Type B pancreatic cell (in vitro differentiated cells): ENCODE measurements around the gene CACUL1. TPM values are rescaled to one million over a fixed set of nuclear protein-coding genes. Genes with fewer than 3 reads are reported as not detected.
"Not testable (repeated sequence)": the region's sequence is repeated elsewhere in the genome, so short reads cannot be mapped to it uniquely, and the experiment has no call there.

Experiments used
- DNase-seq: peaks from one replicate; pipeline ENCODE4 v3.0.0; 2021; ENCODE audit warnings: mixed read lengths; ENCODE audit not compliant: unreplicated experiment; ENCODE audit errors: extremely low spot score
- H3K27ac Mint-ChIP-seq: 2 replicates; pipeline ENCODE4 v1.8.0; 2021; ENCODE audit warnings: mild to moderate bottlenecking, mixed read lengths
- H3K27me3 Mint-ChIP-seq: 2 replicates; pipeline ENCODE4 v1.8.0; 2021; ENCODE audit warnings: mixed read lengths
- H3K36me3 Mint-ChIP-seq: 2 replicates; pipeline ENCODE4 v1.8.0; 2021; ENCODE audit warnings: mixed read lengths
- H3K4me1 Mint-ChIP-seq: one replicate; pipeline ENCODE4 v1.8.0; 2021; ENCODE audit warnings: mixed read lengths; ENCODE audit not compliant: unreplicated experiment
- H3K4me3 Mint-ChIP-seq: 2 replicates; pipeline ENCODE4 v1.8.0; 2021; ENCODE audit warnings: mild to moderate bottlenecking, mixed read lengths
- H3K9me3 Mint-ChIP-seq: 2 replicates; pipeline ENCODE4 v1.8.0; 2021; ENCODE audit warnings: mixed read lengths
- CTCF ChIP-seq: fragments of 200-600 bp; sonication (generic); conservative IDR thresholded peaks from 2 replicates; pipeline ENCODE4 v1.5.0; 2021; ENCODE audit warnings: antibody characterized with exemption, mild to moderate bottlenecking
- total RNA-seq: library from RNA; stranded (reverse); gene quantifications from 2 replicates; pipeline ENCODE4 v1.2.1, GENCODE V29; 2021; ENCODE audit warnings: low replicate concordance

CACUL1 gene
- total RNA-seq, 1 donor from 2014 or later = 42.9 TPM

- peaks cover 25% of the 10 kb centered on the region for H3K27me3 Mint-ChIP-seq
- TF ChIP-seq CTCF = no peak
- H3K27ac Mint-ChIP-seq = no peak overlapping the region
- DNase-seq = no peak
- H3K9me3 Mint-ChIP-seq = peaks cover 6% of the 10 kb centered on the region
- H3K4me3 Mint-ChIP-seq = no peak overlapping the region
- peaks cover 4% of the 10 kb centered on the region for H3K4me1 Mint-ChIP-seq
- no peaks in the 10 kb centered on the region for H3K36me3 Mint-ChIP-seq
These were observed 90.4 kb downstream of the CACUL1 start for GRCh38 chr10:118664321-118664720.

GRCh38 chr10:118663176-118663575 lies 91.6 kb downstream of the CACUL1 start:
- peaks cover 6% of the 10 kb centered on the region for H3K9me3 Mint-ChIP-seq
- no peaks in the 10 kb centered on the region for H3K36me3 Mint-ChIP-seq
- H3K4me1 Mint-ChIP-seq = no peaks in the 10 kb centered on the region
- DNase-seq = no peak
- peaks cover 25% of the 10 kb centered on the region for H3K27me3 Mint-ChIP-seq
- H3K27ac Mint-ChIP-seq = no peak overlapping the region
- no peak overlapping the region for H3K4me3 Mint-ChIP-seq
- TF ChIP-seq CTCF = no peak

DNA sequence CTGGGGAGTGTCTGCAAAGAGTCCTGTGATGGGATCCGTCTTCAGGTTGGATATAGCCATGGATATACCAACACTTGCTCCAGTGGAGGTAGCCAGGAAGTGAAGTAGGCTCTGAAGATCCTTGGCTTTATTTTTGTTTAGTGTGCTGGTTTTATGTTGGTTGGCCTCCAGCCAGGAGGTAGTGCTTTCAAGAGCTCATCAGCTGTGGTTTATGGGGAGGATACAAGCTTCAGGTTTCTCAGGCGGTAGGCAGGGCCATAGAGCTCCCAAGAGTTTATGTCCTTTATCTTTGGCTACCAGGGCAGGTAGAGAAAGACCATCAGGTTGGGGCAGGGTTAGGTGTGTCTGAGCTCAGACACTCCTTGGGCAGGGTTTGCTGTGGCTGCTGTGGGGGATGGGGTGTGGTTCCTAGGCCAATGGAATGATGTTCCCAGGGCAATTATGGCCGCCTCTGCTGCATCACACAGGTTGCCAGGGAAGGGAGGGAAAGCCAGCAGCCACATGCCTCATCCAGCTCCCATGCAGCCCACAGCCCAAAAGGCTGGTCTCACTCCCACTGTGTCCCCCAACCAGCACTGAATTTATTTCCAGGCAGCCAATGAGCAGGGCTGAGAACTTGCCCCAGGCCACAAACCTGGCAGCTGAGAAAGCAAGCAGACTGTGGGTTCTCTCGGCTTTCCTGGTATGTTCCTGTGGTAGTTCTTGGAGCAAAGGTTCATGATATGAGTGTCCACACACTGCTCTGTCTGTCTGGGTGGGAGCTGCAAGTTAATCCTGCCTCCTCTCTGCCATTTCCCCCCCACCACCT lies 92.3 kb downstream of the CACUL1 start:
- TF ChIP-seq CTCF = no peak
- H3K27ac Mint-ChIP-seq = no peak overlapping the region
- H3K4me3 Mint-ChIP-seq = no peak overlapping the region
- no peaks in the 10 kb centered on the region for H3K4me1 Mint-ChIP-seq
- H3K9me3 Mint-ChIP-seq = peaks cover 6% of the 10 kb centered on the region
- peaks cover 26% of the 10 kb centered on the region for H3K27me3 Mint-ChIP-seq
- no peaks in the 10 kb centered on the region for H3K36me3 Mint-ChIP-seq
- no peak for DNase-seq

GRCh38 chr10:118658762-118659161 lies 96.0 kb downstream of the CACUL1 start:
- Mint-ChIP-seq H3K4me1 (no peaks in the 10 kb centered on the region), H3K9me3 (peaks cover 6% of the 10 kb centered on the region), H3K27me3 (peaks cover 38% of the 10 kb centered on the region), H3K4me3 (no peak overlapping the region), H3K27ac (no peak overlapping the region), H3K36me3 (no peaks in the 10 kb centered on the region)
- TF ChIP-seq CTCF = no peak
- DNase-seq = no peak

GRCh38 chr10:118658168-118658567 lies 96.6 kb downstream of the CACUL1 start:
- not testable (repeated sequence) for H3K27ac Mint-ChIP-seq, H3K4me1 Mint-ChIP-seq, DNase-seq, H3K36me3 Mint-ChIP-seq, H3K4me3 Mint-ChIP-seq, H3K9me3 Mint-ChIP-seq
- H3K27me3 Mint-ChIP-seq = peaks cover 40% of the 10 kb centered on the region

DNA sequence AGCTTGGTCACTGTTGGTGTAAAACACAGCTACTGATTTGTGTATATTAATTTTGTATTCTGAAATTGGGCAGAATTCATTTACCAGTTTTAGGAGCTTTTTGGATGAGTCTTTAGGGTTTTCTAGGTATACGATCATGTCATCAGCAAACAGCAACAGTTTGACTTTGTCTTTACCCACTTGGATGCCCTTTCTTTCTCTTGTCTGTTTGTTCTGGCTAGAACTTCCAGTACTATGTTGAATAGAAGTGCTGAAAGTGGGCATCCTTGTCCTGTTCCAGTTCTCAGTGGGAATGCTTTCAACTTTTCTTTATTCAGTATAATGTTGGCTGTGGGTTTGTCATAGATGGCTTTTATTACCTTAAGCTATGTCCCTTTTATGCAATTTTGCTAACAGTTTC lies 109.5 kb downstream of the CACUL1 start:
- H3K27ac Mint-ChIP-seq, H3K9me3 Mint-ChIP-seq, H3K4me3 Mint-ChIP-seq, DNase-seq, H3K36me3 Mint-ChIP-seq, H3K4me1 Mint-ChIP-seq: not testable (repeated sequence)
- peaks cover 79% of the 10 kb centered on the region for H3K27me3 Mint-ChIP-seq
